AG04449 (cell line): ENCODE measurements around the gene MAP1LC3A.

ENCODE experiments used
- CTCF ChIA-PET: fragments of 350-600 bp; formaldehyde crosslinking; extraction: SDS; loops from one replicate; lab custom pipeline; 2021; ENCODE audit warnings: antibody characterized with exemption; lab: Yijun Ruan, JAX
- POLR2A ChIA-PET: fragments of 400-600, 350-600 bp; formaldehyde crosslinking; extraction: SDS; loops from one replicate; lab custom pipeline; 2020; ENCODE audit warnings: antibody characterized with exemption, inconsistent platforms; lab: Yijun Ruan, JAX
- DNase-seq: peaks from one replicate; pipeline ENCODE4 v3.0.0-alpha.2; 2010; ENCODE audit warnings: low read depth, low spot score
- H3K4me3 ChIP-seq: 2 replicates; pipeline ENCODE4 v1.5.1; 2011; ENCODE audit warnings: low read depth, mild to moderate bottlenecking, control low read depth, low read length
- TF ChIP-seq, protein P1 (sequence below): IDR thresholded peaks from one replicate; pipeline ENCODE4 v1.5.1; 2011; ENCODE audit warnings: mild to moderate bottlenecking, moderate library complexity, low read length, control low read depth, inconsistent platforms; ENCODE audit not compliant: insufficient read depth; ENCODE audit errors: missing control alignments

MAP1LC3A gene

GRCh38 chr20:34527016-34527415 lies 31.5 kb upstream of the MAP1LC3A start:
- no peak for DNase-seq
- no peak overlapping the region for H3K4me3 ChIP-seq
- POLR2A ChIA-PET, result no interaction called here
- TF ChIP-seq, protein P1, sequence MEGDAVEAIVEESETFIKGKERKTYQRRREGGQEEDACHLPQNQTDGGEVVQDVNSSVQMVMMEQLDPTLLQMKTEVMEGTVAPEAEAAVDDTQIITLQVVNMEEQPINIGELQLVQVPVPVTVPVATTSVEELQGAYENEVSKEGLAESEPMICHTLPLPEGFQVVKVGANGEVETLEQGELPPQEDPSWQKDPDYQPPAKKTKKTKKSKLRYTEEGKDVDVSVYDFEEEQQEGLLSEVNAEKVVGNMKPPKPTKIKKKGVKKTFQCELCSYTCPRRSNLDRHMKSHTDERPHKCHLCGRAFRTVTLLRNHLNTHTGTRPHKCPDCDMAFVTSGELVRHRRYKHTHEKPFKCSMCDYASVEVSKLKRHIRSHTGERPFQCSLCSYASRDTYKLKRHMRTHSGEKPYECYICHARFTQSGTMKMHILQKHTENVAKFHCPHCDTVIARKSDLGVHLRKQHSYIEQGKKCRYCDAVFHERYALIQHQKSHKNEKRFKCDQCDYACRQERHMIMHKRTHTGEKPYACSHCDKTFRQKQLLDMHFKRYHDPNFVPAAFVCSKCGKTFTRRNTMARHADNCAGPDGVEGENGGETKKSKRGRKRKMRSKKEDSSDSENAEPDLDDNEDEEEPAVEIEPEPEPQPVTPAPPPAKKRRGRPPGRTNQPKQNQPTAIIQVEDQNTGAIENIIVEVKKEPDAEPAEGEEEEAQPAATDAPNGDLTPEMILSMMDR, result no peak
- CTCF ChIA-PET, result interaction anchor here (0.8 to 10.3 kb wide), 5 partner anchors 10 to 214 kb away, joined by 3 to 99 read pairs (median 4); no protein-coding TSS in a partner anchor

DNA sequence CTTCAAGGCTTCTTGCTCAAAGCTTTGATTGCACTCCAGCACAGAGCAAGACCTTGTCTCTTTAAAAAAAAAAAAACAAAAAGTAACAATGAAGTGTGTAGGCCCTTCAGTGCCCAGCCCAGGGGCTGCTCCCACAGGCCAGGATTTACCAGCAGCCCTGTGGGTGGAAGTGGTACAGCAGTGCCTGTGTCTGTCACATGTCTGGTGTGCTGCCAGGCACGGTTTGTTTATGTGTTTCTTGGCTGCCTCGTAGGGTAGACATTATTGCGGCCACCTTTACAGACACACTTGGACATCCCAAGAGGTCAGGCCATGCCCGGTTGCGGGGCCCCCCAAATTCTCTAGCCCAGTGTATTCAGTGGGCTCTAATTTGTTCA lies 29.6 kb upstream of the MAP1LC3A start:
- no peak for DNase-seq
- TF ChIP-seq, protein P1, result no peak
- H3K4me3 ChIP-seq, result no peak overlapping the region
- ChIA-PET CTCF (interaction anchor here (1.6 to 10.3 kb wide), 3 partner anchors 11 to 241 kb away, joined by 4 to 99 read pairs (median 33); no protein-coding TSS in a partner anchor), POLR2A (no interaction called here)

DNA sequence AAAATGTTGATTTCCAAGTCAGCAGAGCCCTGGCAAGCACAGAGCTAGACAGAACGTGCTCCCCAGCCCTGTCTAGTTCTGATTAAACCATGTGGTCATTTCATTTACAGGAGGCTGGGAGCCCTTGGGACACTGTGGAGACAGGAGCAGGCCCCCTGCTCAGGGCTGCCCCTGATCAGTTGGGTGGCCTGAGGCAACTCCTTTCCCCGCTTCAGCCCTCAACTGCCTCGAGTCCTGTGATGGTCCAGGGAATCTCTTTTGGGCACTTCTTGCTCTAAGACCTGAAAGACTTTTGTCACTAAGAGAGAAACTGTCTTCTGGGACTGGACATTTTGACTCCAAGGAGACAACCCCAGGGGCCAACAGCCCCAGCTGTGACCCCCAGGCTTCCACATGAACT lies 28.8 kb upstream of the MAP1LC3A start:
- CTCF ChIA-PET, result interaction anchor here (0.9 to 10.3 kb wide), 4 partner anchors 8 to 240 kb away, joined by 4 to 99 read pairs (median 18); no protein-coding TSS in a partner anchor
- no peak overlapping the region for H3K4me3 ChIP-seq
- POLR2A ChIA-PET, result no interaction called here
- TF ChIP-seq, protein P1, result no peak
- DNase-seq, result no peak

- TF ChIP-seq, protein P1, result no peak
- H3K4me3 ChIP-seq, result no peak overlapping the region
- POLR2A ChIA-PET, result no interaction called here
- no peak for DNase-seq
- CTCF ChIA-PET, result interaction anchor here (0.9 to 3.7 kb wide), 5 partner anchors 9 to 239 kb away, joined by 3 to 33 read pairs (median 4); no protein-coding TSS in a partner anchor
Measured at GRCh38 chr20:34530342-34530741, 28.2 kb upstream of the MAP1LC3A start.

- ChIA-PET CTCF (interaction anchor here (0.7 to 3.7 kb wide), 4 partner anchors 8 to 238 kb away, joined by 3 to 33 read pairs (median 14); no protein-coding TSS in a partner anchor), POLR2A (interaction anchor here (0.9 kb wide), 1 partner anchor 14 kb away, joined by 6 read pairs; no protein-coding TSS in a partner anchor)
- TF ChIP-seq, protein P1, result no peak
Measured at GRCh38 chr20:34531608-34532265, 26.8 kb upstream of the MAP1LC3A start.

GRCh38 chr20:34532320-34532719 lies 26.2 kb upstream of the MAP1LC3A start:
- DNase-seq, result no peak
- CTCF ChIA-PET, result interaction anchor here (1.3 to 2.6 kb wide), 2 partner anchors 220 to 237 kb away, joined by 5 to 22 read pairs; no protein-coding TSS in a partner anchor
- POLR2A ChIA-PET, result no interaction called here
- H3K4me3 ChIP-seq, result no peak overlapping the region
- TF ChIP-seq, protein P1, result no peak

More at GRCh38 chr20:34531608-34532265, 26.8 kb upstream of the MAP1LC3A start:
- H3K4me3 ChIP-seq, result no peak overlapping the region
- no peak for DNase-seq
